DMS53 treated with DMSO at 0.1 percent for 48 hours (cell line): ENCODE measurements around the gene HORMAD2.

Experiments used
- DNase-seq: peaks from one replicate; lab custom pipeline; 2025; ENCODE audit not compliant: unreplicated experiment; lab: John Stamatoyannopoulos, UW

Gene HORMAD2

GRCh38 chr22:30104501-30105156 is 24.4 kb downstream of the HORMAD2 start:
- DNase-seq, result no peak

- no peak for DNase-seq
Observed at GRCh38 chr22:30105483-30105882, 25.2 kb downstream of the HORMAD2 start.

- DNase-seq, result no peak
Observed at GRCh38 chr22:30113494-30113893, 33.2 kb downstream of the HORMAD2 start.

- no peak for DNase-seq
Observed at GRCh38 chr22:30114361-30114760, 34.1 kb downstream of the HORMAD2 start.

- no peak for DNase-seq
Observed at GRCh38 chr22:30115705-30116104, 35.4 kb downstream of the HORMAD2 start.

GRCh38 chr22:30116362-30117117 is 36.3 kb downstream of the HORMAD2 start:
- no peak for DNase-seq

- no peak for DNase-seq
Observed at GRCh38 chr22:30117256-30117655, 37.0 kb downstream of the HORMAD2 start.

- no peak for DNase-seq
Observed at GRCh38 chr22:30118291-30118690, 38.0 kb downstream of the HORMAD2 start.

- no peak for DNase-seq
Observed at GRCh38 chr22:30121960-30122359, 41.7 kb downstream of the HORMAD2 start.

- DNase-seq, result no peak
Observed at GRCh38 chr22:30123463-30123862, 43.2 kb downstream of the HORMAD2 start.

- no peak for DNase-seq
Observed at GRCh38 chr22:30127749-30128166, 47.5 kb downstream of the HORMAD2 start.

- no peak for DNase-seq
Observed at GRCh38 chr22:30128511-30128910, 48.2 kb downstream of the HORMAD2 start.

- DNase-seq, result no peak
Observed at GRCh38 chr22:30129636-30130035, 49.4 kb downstream of the HORMAD2 start.

GRCh38 chr22:30132290-30132996 is 52.2 kb downstream of the HORMAD2 start:
- no peak for DNase-seq

GRCh38 chr22:30140414-30140813 is 60.1 kb downstream of the HORMAD2 start:
- DNase-seq, result no peak

GRCh38 chr22:30143265-30143664 is 63.0 kb downstream of the HORMAD2 start:
- no peak for DNase-seq

- DNase-seq, result no peak
Observed at GRCh38 chr22:30144391-30144790, 64.1 kb downstream of the HORMAD2 start.

GRCh38 chr22:30150212-30150611 is 69.9 kb downstream of the HORMAD2 start:
- DNase-seq, result no peak

GRCh38 chr22:30158277-30158676 is 78.0 kb downstream of the HORMAD2 start:
- no peak for DNase-seq

GRCh38 chr22:30158744-30159500 is 78.7 kb downstream of the HORMAD2 start:
- no peak for DNase-seq
